ENCODE measurements around the gene ZNF740. TPM values are rescaled to one million over a fixed set of nuclear protein-coding genes. Genes with fewer than 3 reads are reported as not detected.

ZNF740 gene
- polyA plus RNA-seq, 1 of the 3 experiments (the other 2 are of a cell fraction) = 14.6 TPM

DNA sequence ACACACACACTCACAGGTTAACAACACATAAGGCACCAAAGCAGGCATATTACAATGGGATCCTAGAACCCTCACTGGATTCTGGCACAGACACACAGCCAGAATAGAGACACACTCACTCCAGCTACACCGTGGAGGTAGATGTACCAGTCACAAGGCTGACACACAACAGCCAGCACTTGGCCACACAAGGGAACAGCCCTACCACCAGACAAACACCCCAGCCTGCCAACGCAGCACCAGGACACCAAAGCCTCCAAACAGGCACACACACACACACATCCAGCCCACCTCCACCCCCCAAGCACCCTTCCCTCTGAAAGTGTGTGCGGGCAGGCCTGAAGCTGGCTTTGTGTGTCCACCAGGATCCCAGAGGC is 37.4 kb downstream of the ZNF740 start:
- Histone ChIP-seq H3K4me3 (ENCODE audit: low read depth in 2 of 2, low read length in 1 of 2) (no peak overlapping the region), H3K9me2 (no peaks in the 10 kb centered on the region), H3K4me2 (peak overlapping the region; percentile 80; the same call in 1 of the 2 replicates), H3K9me3 (no peaks in the 10 kb centered on the region), H3K36me3 (replicated peaks in 1 of 2; ENCODE audit: control insufficient read depth in 1 of 2, insufficient read depth in 2 of 2, low read length in 1 of 2) (peaks cover 5 to 12% of the 10 kb centered on the region in 2 experiments), H2AFZ (ENCODE audit: low read depth) (no peak overlapping the region), H3K79me2 (ENCODE audit: insufficient read depth) (peaks cover 40% of the 10 kb centered on the region), H3F3A (replicated peaks; ENCODE audit: insufficient read depth) (peaks cover 26% of the 10 kb centered on the region), H3K9ac (no peak overlapping the region), H3K27ac (ENCODE audit: low read depth in 2 of 2, low read length in 1 of 2) (no peak overlapping the region), H3K27me3 (ENCODE audit: insufficient read depth) (no peaks in the 10 kb centered on the region), H3K4me1 (ENCODE audit: control insufficient read depth in 1 of 2, insufficient read depth in 2 of 2, low read depth in 1 of 2, low read length in 1 of 2) (peaks cover 32% of the 10 kb centered on the region in 2 experiments), H4K20me1 (ENCODE audit: insufficient read depth) (peaks cover 5% of the 10 kb centered on the region; the same call in 1 of the 2 replicates)
- DNase-seq = no peak
- POLR2A ChIA-PET = no interaction called here
- 80% methylated on average over 2 of the region's 3 CpGs for WGBS (ENCODE audit: low lambda C conversion rate)
- TF ChIP-seq YY1 (IDR thresholded peaks at IDR 0.05; ENCODE audit: low read depth) (no peak), GABPA (IDR thresholded peaks at IDR 0.05; ENCODE audit: low read depth) (no peak), NRF1 (IDR thresholded peaks at IDR 0.05; ENCODE audit: low read depth, low read length) (no peak), MEF2A (IDR thresholded peaks at IDR 0.05; ENCODE audit: borderline replicate concordance, low read depth) (no peak), JUND (IDR thresholded peaks at IDR 0.05) (no peak), ELF1 (IDR thresholded peaks at IDR 0.05) (no peak), EP300 (IDR thresholded peaks at IDR 0.05; ENCODE audit: borderline replicate concordance in 1 of 2, low read depth in 1 of 2, low read length in 1 of 2) (no peak), NFIC (IDR thresholded peaks at IDR 0.05; ENCODE audit: borderline replicate concordance) (no peak), SMC3 (IDR thresholded peaks at IDR 0.05; ENCODE audit: low read depth, low read length) (no peak), FOSL2 (IDR thresholded peaks at IDR 0.05; ENCODE audit: borderline replicate concordance, low read depth) (no peak), RAD21 (IDR thresholded peaks at IDR 0.05; ENCODE audit: low read length) (no peak), RCOR1 (IDR thresholded peaks at IDR 0.05; ENCODE audit: low read length) (no peak), RFX5 (IDR thresholded peaks at IDR 0.05; ENCODE audit: low read length) (no peak)
- TF ChIP-seq, protein P1, sequence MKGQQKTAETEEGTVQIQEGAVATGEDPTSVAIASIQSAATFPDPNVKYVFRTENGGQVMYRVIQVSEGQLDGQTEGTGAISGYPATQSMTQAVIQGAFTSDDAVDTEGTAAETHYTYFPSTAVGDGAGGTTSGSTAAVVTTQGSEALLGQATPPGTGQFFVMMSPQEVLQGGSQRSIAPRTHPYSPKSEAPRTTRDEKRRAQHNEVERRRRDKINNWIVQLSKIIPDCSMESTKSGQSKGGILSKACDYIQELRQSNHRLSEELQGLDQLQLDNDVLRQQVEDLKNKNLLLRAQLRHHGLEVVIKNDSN (IDR thresholded peaks at IDR 0.05; ENCODE audit: borderline replicate concordance, low read depth) = no peak
- TF ChIP-seq, protein P2, sequence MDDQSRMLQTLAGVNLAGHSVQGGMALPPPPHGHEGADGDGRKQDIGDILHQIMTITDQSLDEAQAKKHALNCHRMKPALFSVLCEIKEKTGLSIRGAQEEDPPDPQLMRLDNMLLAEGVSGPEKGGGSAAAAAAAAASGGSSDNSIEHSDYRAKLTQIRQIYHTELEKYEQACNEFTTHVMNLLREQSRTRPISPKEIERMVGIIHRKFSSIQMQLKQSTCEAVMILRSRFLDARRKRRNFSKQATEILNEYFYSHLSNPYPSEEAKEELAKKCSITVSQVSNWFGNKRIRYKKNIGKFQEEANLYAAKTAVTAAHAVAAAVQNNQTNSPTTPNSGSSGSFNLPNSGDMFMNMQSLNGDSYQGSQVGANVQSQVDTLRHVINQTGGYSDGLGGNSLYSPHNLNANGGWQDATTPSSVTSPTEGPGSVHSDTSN (IDR thresholded peaks at IDR 0.05) = no peak
- TF ChIP-seq, protein P3, sequence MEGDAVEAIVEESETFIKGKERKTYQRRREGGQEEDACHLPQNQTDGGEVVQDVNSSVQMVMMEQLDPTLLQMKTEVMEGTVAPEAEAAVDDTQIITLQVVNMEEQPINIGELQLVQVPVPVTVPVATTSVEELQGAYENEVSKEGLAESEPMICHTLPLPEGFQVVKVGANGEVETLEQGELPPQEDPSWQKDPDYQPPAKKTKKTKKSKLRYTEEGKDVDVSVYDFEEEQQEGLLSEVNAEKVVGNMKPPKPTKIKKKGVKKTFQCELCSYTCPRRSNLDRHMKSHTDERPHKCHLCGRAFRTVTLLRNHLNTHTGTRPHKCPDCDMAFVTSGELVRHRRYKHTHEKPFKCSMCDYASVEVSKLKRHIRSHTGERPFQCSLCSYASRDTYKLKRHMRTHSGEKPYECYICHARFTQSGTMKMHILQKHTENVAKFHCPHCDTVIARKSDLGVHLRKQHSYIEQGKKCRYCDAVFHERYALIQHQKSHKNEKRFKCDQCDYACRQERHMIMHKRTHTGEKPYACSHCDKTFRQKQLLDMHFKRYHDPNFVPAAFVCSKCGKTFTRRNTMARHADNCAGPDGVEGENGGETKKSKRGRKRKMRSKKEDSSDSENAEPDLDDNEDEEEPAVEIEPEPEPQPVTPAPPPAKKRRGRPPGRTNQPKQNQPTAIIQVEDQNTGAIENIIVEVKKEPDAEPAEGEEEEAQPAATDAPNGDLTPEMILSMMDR (IDR thresholded peaks at IDR 0.05) = no peak
- TF ChIP-seq, protein P4, sequence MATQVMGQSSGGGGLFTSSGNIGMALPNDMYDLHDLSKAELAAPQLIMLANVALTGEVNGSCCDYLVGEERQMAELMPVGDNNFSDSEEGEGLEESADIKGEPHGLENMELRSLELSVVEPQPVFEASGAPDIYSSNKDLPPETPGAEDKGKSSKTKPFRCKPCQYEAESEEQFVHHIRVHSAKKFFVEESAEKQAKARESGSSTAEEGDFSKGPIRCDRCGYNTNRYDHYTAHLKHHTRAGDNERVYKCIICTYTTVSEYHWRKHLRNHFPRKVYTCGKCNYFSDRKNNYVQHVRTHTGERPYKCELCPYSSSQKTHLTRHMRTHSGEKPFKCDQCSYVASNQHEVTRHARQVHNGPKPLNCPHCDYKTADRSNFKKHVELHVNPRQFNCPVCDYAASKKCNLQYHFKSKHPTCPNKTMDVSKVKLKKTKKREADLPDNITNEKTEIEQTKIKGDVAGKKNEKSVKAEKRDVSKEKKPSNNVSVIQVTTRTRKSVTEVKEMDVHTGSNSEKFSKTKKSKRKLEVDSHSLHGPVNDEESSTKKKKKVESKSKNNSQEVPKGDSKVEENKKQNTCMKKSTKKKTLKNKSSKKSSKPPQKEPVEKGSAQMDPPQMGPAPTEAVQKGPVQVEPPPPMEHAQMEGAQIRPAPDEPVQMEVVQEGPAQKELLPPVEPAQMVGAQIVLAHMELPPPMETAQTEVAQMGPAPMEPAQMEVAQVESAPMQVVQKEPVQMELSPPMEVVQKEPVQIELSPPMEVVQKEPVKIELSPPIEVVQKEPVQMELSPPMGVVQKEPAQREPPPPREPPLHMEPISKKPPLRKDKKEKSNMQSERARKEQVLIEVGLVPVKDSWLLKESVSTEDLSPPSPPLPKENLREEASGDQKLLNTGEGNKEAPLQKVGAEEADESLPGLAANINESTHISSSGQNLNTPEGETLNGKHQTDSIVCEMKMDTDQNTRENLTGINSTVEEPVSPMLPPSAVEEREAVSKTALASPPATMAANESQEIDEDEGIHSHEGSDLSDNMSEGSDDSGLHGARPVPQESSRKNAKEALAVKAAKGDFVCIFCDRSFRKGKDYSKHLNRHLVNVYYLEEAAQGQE (IDR thresholded peaks at IDR 0.05; ENCODE audit: low read depth, low read length) = no peak
- TF ChIP-seq, protein P5, sequence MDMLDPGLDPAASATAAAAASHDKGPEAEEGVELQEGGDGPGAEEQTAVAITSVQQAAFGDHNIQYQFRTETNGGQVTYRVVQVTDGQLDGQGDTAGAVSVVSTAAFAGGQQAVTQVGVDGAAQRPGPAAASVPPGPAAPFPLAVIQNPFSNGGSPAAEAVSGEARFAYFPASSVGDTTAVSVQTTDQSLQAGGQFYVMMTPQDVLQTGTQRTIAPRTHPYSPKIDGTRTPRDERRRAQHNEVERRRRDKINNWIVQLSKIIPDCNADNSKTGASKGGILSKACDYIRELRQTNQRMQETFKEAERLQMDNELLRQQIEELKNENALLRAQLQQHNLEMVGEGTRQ (IDR thresholded peaks at IDR 0.05; ENCODE audit: borderline replicate concordance, low read depth, low read length) = no peak
- TF ChIP-seq, protein P6, sequence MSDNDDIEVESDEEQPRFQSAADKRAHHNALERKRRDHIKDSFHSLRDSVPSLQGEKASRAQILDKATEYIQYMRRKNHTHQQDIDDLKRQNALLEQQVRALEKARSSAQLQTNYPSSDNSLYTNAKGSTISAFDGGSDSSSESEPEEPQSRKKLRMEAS (IDR thresholded peaks at IDR 0.05; ENCODE audit: low read depth) = no peak
- CTCF ChIA-PET = interaction anchor here (1.0 to 14.8 kb wide), 6 partner anchors 27 to 73 kb away, joined by 3 to 363 read pairs (median 26); partner anchors contain the start of genes ESPL1, MYG1 and PFDN5
